ENCODE measurements around the gene SPATA45. TPM values are rescaled to one million over a fixed set of nuclear protein-coding genes. Genes with fewer than 3 reads are reported as not detected.

SPATA45 gene
- total and polyA plus RNA-seq, 3 donors from 2014 or later = 3.2 to 14.3 (median 11.1) TPM

GRCh38 chr1:212862111-212862690, 14.8 kb upstream of the SPATA45 start:
- no peak for TF ChIP-seq CTCF (IDR thresholded peaks at IDR 0.05)
- no peak for TF ChIP-seq POLR2A (IDR thresholded peaks at IDR 0.05)
- WGBS, 2 donors = 91% methylated on average over 2 of the region's 2 CpGs
- Histone ChIP-seq H3K4me1 (no peaks in the 10 kb centered on the region), H3K27me3 (no peaks in the 10 kb centered on the region), H3K27ac (no peak overlapping the region), H3K36me3 (ENCODE audit: low read depth, missing control alignments) (no peaks in the 10 kb centered on the region), H3K9me3 (no peaks in the 10 kb centered on the region), H3K4me3 (no peak overlapping the region)
- no peak for DNase-seq
- intact Hi-C loops (cut with DNase I; ENCODE audit: low total_unique reads) = no loop called here

GRCh38 chr1:212860713-212861581, 13.5 kb upstream of the SPATA45 start:
- intact Hi-C loops (cut with DNase I; ENCODE audit: low total_unique reads) = no loop called here
- no peak for DNase-seq
- Histone ChIP-seq H3K27me3 (no peaks in the 10 kb centered on the region), H3K36me3 (ENCODE audit: low read depth, missing control alignments) (no peaks in the 10 kb centered on the region), H3K4me3 (no peak overlapping the region), H3K4me1 (no peaks in the 10 kb centered on the region), H3K27ac (no peak overlapping the region), H3K9me3 (no peaks in the 10 kb centered on the region)
- TF ChIP-seq POLR2A (IDR thresholded peaks at IDR 0.05) = no peak
- 77 to 81% methylated on average over 5 of the region's 5 CpGs for WGBS, 2 donors

DNA sequence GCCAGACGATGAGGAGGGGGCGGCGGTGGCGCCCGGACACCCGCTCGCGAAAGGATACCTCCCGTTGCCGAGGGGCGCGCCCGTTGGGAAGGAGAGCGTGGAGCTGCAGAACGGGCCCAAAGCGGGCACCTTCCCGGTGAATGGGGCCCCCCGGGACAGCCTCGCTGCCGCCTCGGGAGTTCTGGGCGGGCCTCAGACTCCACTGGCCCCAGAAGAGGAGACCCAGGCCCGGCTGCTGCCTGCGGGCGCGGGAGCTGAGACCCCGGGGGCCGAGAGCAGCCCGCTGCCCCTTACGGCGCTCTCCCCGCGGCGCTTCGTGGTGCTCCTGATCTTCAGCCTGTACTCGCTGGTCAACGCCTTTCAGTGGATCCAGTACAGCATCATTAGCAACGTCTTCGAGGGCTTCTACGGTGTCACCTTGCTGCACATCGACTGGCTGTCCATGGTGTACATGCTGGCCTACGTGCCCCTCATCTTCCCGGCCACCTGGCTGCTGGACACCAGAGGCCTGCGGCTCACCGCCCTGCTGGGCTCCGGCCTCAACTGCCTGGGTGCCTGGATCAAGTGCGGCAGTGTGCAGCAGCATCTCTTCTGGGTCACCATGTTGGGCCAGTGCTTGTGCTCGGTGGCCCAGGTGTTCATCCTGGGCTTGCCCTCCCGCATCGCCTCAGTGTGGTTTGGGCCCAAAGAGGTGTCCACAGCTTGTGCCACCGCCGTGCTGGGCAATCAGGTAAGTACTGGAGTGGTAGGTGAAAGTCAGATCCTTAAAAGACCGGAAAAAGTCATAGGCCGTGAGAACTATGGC, 11.2 kb upstream of the SPATA45 start:
- Histone ChIP-seq H3K27me3 (no peaks in the 10 kb centered on the region), H3K27ac (peak overlapping the region; percentile 90 to 92), H3K36me3 (ENCODE audit: low read depth, missing control alignments) (no peaks in the 10 kb centered on the region), H3K4me3 (peak overlapping the region; percentile 88 to 97), H3K9me3 (no peaks in the 10 kb centered on the region), H3K4me1 (no peaks in the 10 kb centered on the region)
- peak; percentile 42 for DNase-seq
- TF ChIP-seq POLR2A (IDR thresholded peaks at IDR 0.05) (no peak), CTCF (IDR thresholded peaks at IDR 0.05) (no peak)
- WGBS, 2 donors = 8 to 28% methylated on average over 5 to 30 of the region's 54 CpGs
- intact Hi-C loops (cut with DNase I; ENCODE audit: low total_unique reads) = no loop called here

DNA sequence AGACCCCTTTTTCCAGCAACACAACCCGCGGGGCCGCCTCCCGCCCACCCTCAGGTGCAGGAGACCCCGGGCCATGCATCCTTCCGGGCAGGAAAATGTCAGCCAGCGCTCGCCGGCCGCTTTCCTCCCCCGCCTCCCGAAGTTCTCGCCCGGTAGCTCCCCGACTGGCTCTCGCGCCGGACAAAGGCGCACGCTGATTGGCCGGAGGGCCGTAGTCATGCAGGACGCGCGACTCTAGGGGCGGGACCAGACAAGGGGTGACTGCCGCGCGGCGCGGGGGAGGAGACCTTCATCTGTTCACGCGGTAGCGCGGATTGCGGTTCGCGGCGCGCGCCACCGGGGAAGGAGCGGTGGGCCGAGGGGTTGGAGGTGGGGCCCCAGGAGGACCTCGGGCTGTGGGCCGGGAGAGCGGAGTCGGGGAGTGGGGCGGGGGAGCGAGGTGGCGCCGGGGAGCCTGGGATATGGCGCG, 10.6 kb upstream of the SPATA45 start, which contains the start of gene FLVCR1:
Gene FLVCR1, plus strand, starts transcription at position 284 of the 469 bp plus-strand sequence. Its CDS starts 178 bp downstream, at position 462.
- Histone ChIP-seq H3K27ac (peak within 1 kb of the TSS; percentile 90 to 92), H3K4me3 (peak within 1 kb of the TSS; percentile 88 to 97), H3K27me3 (no peaks in the 10 kb centered on the region), H3K9me3 (no peaks in the 10 kb centered on the region), H3K4me1 (no peaks in the 10 kb centered on the region), H3K36me3 (ENCODE audit: low read depth, missing control alignments) (no peaks in the 10 kb centered on the region)
- peak; percentile 99 for DNase-seq
- TF ChIP-seq CTCF (IDR thresholded peaks at IDR 0.05) = peak in 1 of 3 experiments; percentile 13
- TF ChIP-seq POLR2A (IDR thresholded peaks at IDR 0.05) = no peak
- intact Hi-C loops (cut with DNase I; ENCODE audit: low total_unique reads) = no loop called here
- 0 to 2% methylated on average over 30 to 52 of the region's 54 CpGs for WGBS, 2 donors

DNA sequence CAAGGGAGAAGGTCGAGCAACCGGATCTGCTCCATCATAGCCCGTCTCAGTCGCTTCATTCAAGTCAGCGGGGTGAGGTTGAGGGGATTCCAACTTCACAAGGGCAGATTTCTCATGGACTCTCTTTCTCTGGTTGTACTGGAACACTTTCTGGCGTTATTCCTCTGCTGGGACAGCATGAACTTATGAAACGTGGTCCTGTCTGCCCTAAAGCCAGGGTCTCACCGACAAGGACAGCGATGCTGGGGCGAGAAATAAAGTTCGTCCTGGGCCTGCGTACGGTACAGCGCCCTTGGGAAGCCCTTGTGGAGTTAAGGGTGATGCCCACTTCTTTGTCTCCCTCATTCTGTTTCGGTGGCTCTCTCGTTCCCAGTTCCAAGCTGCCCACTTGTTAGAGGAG, 9.3 kb upstream of the SPATA45 start:
- Histone ChIP-seq H3K4me1 (no peaks in the 10 kb centered on the region), H3K27ac (peak overlapping the region in 1 of 2 donors; percentile 92), H3K4me3 (peak overlapping the region; percentile 88 to 97), H3K9me3 (no peaks in the 10 kb centered on the region), H3K27me3 (no peaks in the 10 kb centered on the region), H3K36me3 (ENCODE audit: low read depth, missing control alignments) (no peaks in the 10 kb centered on the region)
- no peak for TF ChIP-seq CTCF (IDR thresholded peaks at IDR 0.05)
- no peak for TF ChIP-seq POLR2A (IDR thresholded peaks at IDR 0.05)
- WGBS, 2 donors = 62 to 64% methylated on average over 14 to 16 of the region's 16 CpGs
- intact Hi-C loops (cut with DNase I; ENCODE audit: low total_unique reads) = no loop called here
- DNase-seq = no peak
